B cell (primary cell): ENCODE measurements around the gene CBX8.

Source experiments
- CTCF ChIP-seq: fragments of 200-600 bp; IDR thresholded peaks from one replicate; pipeline ENCODE4 v1.8.0; 2022; ENCODE audit warnings: antibody characterized with exemption, mild to moderate bottlenecking
- EZH2 ChIP-seq: IDR thresholded peaks from 2 replicates; pipeline ENCODE4 v1.6.1; 2012; ENCODE audit warnings: borderline replicate concordance, low read depth, mild to moderate bottlenecking, moderate library complexity, low read length; ENCODE audit not compliant: insufficient read depth, poor library complexity, severe bottlenecking

GRCh38 chr17:79834565-79835469, 37.9 kb upstream of the CBX8 start:
- TF ChIP-seq CTCF = peak; percentile 77
- TF ChIP-seq EZH2 = no peak
